ENCODE measurements around the gene COL27A1.
"Not testable (repeated sequence)": the region's sequence is repeated elsewhere in the genome, so short reads cannot be mapped to it uniquely, and the experiment has no call there.

Gene COL27A1

DNA sequence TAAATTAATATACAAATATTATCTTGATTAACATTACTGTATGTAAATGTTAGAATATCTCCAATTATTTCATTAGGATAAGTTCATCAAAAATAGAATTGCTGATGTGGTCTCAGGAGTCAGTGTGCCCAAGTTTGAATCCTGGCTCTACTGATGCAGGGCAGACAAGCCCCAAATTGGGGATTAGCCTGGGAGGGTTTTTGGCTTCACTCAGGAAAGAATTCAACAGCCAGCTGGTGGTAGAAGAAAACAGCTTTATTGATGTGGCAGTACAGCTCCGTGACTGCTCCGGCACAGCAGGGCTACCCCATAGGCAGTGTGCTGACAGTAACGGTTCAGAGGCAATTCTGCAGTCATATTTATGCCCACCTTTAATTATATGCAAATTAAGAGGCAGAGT, 32.5 kb downstream of the COL27A1 start:
- no peak overlapping the region for H3K14ac ChIP-seq (ENCODE audit: low read length)
- H2BK5ac ChIP-seq (ENCODE audit: low read length): no peak overlapping the region
- peaks cover 6 to 7% of the 10 kb centered on the region in 2 donors for H3K36me3 ChIP-seq (replicated peaks in 1 of 2; ENCODE audit: control insufficient read depth in 2 of 2, insufficient read depth in 2 of 2, low read length in 2 of 2)
- no peaks in the 10 kb centered on the region for H3K79me1 ChIP-seq (ENCODE audit: low read depth, low read length)
- peaks cover 5 to 10% of the 10 kb centered on the region in 2 donors for H3K9me3 ChIP-seq (replicated peaks in 1 of 2; ENCODE audit: control insufficient read depth in 2 of 2, insufficient read depth in 1 of 2, low read depth in 1 of 2, low read length in 2 of 2)
- no peak overlapping the region for H2AK5ac ChIP-seq (ENCODE audit: low read depth, low read length)
- H3K18ac ChIP-seq (ENCODE audit: low read length): no peak overlapping the region
- H3K27ac ChIP-seq (replicated peaks; ENCODE audit: low read length): no peak overlapping the region
- H3K4me2 ChIP-seq (ENCODE audit: insufficient read depth, low read length, poor library complexity, severe bottlenecking): no peak overlapping the region
- no peak overlapping the region for H4K91ac ChIP-seq (ENCODE audit: low read depth, low read length, poor library complexity)
- DNase-seq (ENCODE audit: low spot score): no peak
- no peak overlapping the region for H2AFZ ChIP-seq (ENCODE audit: low read length)
- H3K9ac ChIP-seq (ENCODE audit: low read depth, low read length, poor library complexity): no peak overlapping the region
- WGBS, 2 donors (ENCODE audit: extremely low coverage in 2 of 2, insufficient read length in 2 of 2, insufficient replicate concordance in 1 of 2): no CpG with 5 or more reads among the region's 3 CpGs
- no peak overlapping the region for H2BK12ac ChIP-seq (ENCODE audit: low read length)
- no peak overlapping the region for H3K4me3 ChIP-seq (ENCODE audit: low read length in 2 of 2)
- H2BK15ac ChIP-seq (ENCODE audit: low read length): no peak overlapping the region
- H3K27me3 ChIP-seq (ENCODE audit: control insufficient read depth in 3 of 3, insufficient read depth in 3 of 3, low read depth in 1 of 3, low read length in 3 of 3): no peaks in the 10 kb centered on the region
- no peak overlapping the region for H4K8ac ChIP-seq (ENCODE audit: low read depth, low read length)
- no peak overlapping the region for H3K23ac ChIP-seq (ENCODE audit: low read depth, low read length, poor library complexity)
- H3K4me1 ChIP-seq (ENCODE audit: control insufficient read depth in 2 of 2, insufficient read depth in 1 of 2, low read depth in 1 of 2, low read length in 2 of 2): no peaks in the 10 kb centered on the region
- H2BK120ac ChIP-seq (ENCODE audit: low read depth, low read length): no peak overlapping the region
- no peak overlapping the region for H3K4ac ChIP-seq (ENCODE audit: low read length)

DNA sequence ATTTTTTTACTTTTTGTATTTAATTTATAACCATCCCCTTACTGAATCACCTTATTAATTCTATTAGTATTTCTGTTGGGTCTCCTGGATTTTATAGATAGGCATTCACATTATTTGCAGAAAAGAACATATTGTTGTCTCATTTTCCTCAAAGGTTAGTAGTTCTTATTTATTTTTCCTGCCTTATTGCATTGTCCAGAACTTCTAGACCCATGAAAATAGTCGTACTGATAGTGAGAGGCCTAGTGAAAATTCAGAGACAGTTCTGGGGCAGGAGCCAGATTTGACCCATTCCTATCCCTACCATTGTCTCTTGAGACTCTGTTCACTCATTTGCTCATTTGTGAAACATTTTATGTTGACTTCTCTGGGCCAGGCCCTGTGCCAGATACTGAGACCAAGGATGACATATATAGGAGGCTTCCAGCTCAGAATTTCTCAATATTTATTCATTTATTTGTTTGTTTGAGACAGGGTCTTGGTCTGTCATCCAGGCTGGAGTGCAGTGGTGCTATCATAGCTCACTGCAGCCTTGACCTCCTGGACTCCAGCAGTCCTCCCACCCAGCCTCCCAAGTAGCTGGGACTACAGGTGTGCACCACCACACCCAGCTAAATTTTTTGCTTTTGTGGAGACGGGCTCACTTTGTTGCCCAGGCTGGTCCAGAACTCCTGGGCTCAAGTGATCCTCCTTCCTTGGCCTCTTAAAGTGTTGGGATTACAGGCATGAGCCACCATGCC, 34.7 kb downstream of the COL27A1 start:
- no peaks in the 10 kb centered on the region for H3K27me3 ChIP-seq (ENCODE audit: control insufficient read depth in 3 of 3, insufficient read depth in 3 of 3, low read depth in 1 of 3, low read length in 3 of 3)
- H4K8ac ChIP-seq (ENCODE audit: low read depth, low read length): no peak overlapping the region
- H3K27ac ChIP-seq (replicated peaks; ENCODE audit: low read length): no peak overlapping the region
- no peak overlapping the region for H2BK120ac ChIP-seq (ENCODE audit: low read depth, low read length)
- no peak overlapping the region for H2BK15ac ChIP-seq (ENCODE audit: low read length)
- H3K9me3 ChIP-seq (replicated peaks in 1 of 2; ENCODE audit: control insufficient read depth in 2 of 2, insufficient read depth in 1 of 2, low read depth in 1 of 2, low read length in 2 of 2): peaks cover 5 to 10% of the 10 kb centered on the region in 2 donors
- H4K91ac ChIP-seq (ENCODE audit: low read depth, low read length, poor library complexity): no peak overlapping the region
- no peak overlapping the region for H3K23ac ChIP-seq (ENCODE audit: low read depth, low read length, poor library complexity)
- H3K18ac ChIP-seq (ENCODE audit: low read length): no peak overlapping the region
- WGBS, 2 donors (ENCODE audit: extremely low coverage in 2 of 2, insufficient read length in 2 of 2, insufficient replicate concordance in 1 of 2): no CpG with 5 or more reads among the region's 2 CpGs
- H2AFZ ChIP-seq (ENCODE audit: low read length): no peak overlapping the region
- H3K4me1 ChIP-seq (ENCODE audit: control insufficient read depth in 2 of 2, insufficient read depth in 1 of 2, low read depth in 1 of 2, low read length in 2 of 2): no peaks in the 10 kb centered on the region
- H2BK12ac ChIP-seq (ENCODE audit: low read length): no peak overlapping the region
- no peaks in the 10 kb centered on the region for H3K79me1 ChIP-seq (ENCODE audit: low read depth, low read length)
- H3K4me3 ChIP-seq (ENCODE audit: low read length in 2 of 2): no peak overlapping the region
- peaks cover 2 to 7% of the 10 kb centered on the region in 2 donors for H3K36me3 ChIP-seq (replicated peaks in 1 of 2; ENCODE audit: control insufficient read depth in 2 of 2, insufficient read depth in 2 of 2, low read length in 2 of 2)
- H3K4ac ChIP-seq (ENCODE audit: low read length): no peak overlapping the region
- no peak overlapping the region for H2BK5ac ChIP-seq (ENCODE audit: low read length)
- no peak overlapping the region for H3K9ac ChIP-seq (ENCODE audit: low read depth, low read length, poor library complexity)
- no peak overlapping the region for H3K4me2 ChIP-seq (ENCODE audit: insufficient read depth, low read length, poor library complexity, severe bottlenecking)
- no peak overlapping the region for H3K14ac ChIP-seq (ENCODE audit: low read length)
- DNase-seq (ENCODE audit: low spot score): no peak
- no peak overlapping the region for H2AK5ac ChIP-seq (ENCODE audit: low read depth, low read length)

DNA sequence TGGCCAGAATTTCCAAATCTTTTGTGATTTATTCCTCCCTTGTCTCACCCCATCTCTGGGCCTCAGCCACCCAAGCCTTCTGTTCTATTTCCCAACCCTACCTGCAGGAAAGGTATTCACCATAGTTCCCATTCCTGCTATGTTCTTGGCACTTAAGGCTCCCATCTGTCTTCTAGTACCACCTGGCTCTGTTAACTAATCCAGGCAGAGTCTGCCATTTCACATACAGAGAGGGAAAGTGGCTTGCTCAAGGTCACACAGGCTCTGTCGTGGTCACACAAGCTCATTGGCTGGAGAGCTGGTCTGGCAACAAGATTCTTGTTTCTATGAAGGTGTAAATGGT, 35.2 kb downstream of the COL27A1 start:
- no peak overlapping the region for H3K4ac ChIP-seq (ENCODE audit: low read length)
- no peak overlapping the region for H2AFZ ChIP-seq (ENCODE audit: low read length)
- no peak overlapping the region for H4K8ac ChIP-seq (ENCODE audit: low read depth, low read length)
- H3K23ac ChIP-seq (ENCODE audit: low read depth, low read length, poor library complexity): no peak overlapping the region
- no peak overlapping the region for H3K27ac ChIP-seq (replicated peaks; ENCODE audit: low read length)
- H2AK5ac ChIP-seq (ENCODE audit: low read depth, low read length): no peak overlapping the region
- H3K9ac ChIP-seq (ENCODE audit: low read depth, low read length, poor library complexity): no peak overlapping the region
- no peaks in the 10 kb centered on the region for H3K27me3 ChIP-seq (ENCODE audit: control insufficient read depth in 3 of 3, insufficient read depth in 3 of 3, low read depth in 1 of 3, low read length in 3 of 3)
- no peak overlapping the region for H2BK5ac ChIP-seq (ENCODE audit: low read length)
- no peak overlapping the region for H2BK12ac ChIP-seq (ENCODE audit: low read length)
- no peak overlapping the region for H4K91ac ChIP-seq (ENCODE audit: low read depth, low read length, poor library complexity)
- H3K4me2 ChIP-seq (ENCODE audit: insufficient read depth, low read length, poor library complexity, severe bottlenecking): no peak overlapping the region
- WGBS, 2 donors (ENCODE audit: extremely low coverage in 2 of 2, insufficient read length in 2 of 2, insufficient replicate concordance in 1 of 2): no CpG with 5 or more reads among the region's 1 CpG
- H2BK15ac ChIP-seq (ENCODE audit: low read length): no peak overlapping the region
- peaks cover 2 to 7% of the 10 kb centered on the region in 2 donors for H3K36me3 ChIP-seq (replicated peaks in 1 of 2; ENCODE audit: control insufficient read depth in 2 of 2, insufficient read depth in 2 of 2, low read length in 2 of 2)
- no peak overlapping the region for H3K4me3 ChIP-seq (ENCODE audit: low read length in 2 of 2)
- H2BK120ac ChIP-seq (ENCODE audit: low read depth, low read length): no peak overlapping the region
- H3K18ac ChIP-seq (ENCODE audit: low read length): no peak overlapping the region
- no peak overlapping the region for H3K14ac ChIP-seq (ENCODE audit: low read length)
- no peak for DNase-seq (ENCODE audit: low spot score)
- H3K79me1 ChIP-seq (ENCODE audit: low read depth, low read length): no peaks in the 10 kb centered on the region
- H3K4me1 ChIP-seq (ENCODE audit: control insufficient read depth in 2 of 2, insufficient read depth in 1 of 2, low read depth in 1 of 2, low read length in 2 of 2): no peaks in the 10 kb centered on the region
- H3K9me3 ChIP-seq (replicated peaks in 1 of 2; ENCODE audit: control insufficient read depth in 2 of 2, insufficient read depth in 1 of 2, low read depth in 1 of 2, low read length in 2 of 2): peaks cover 5 to 10% of the 10 kb centered on the region in 2 donors

- not testable (repeated sequence) for H3K14ac ChIP-seq (ENCODE audit: low read length); H2BK15ac ChIP-seq (ENCODE audit: low read length); H2AFZ ChIP-seq (ENCODE audit: low read length); H3K9ac ChIP-seq (ENCODE audit: low read depth, low read length, poor library complexity); H3K4ac ChIP-seq (ENCODE audit: low read length); H3K4me3 ChIP-seq (ENCODE audit: low read length in 2 of 2); H3K27ac ChIP-seq (replicated peaks; ENCODE audit: low read length); H3K79me1 ChIP-seq (ENCODE audit: low read depth, low read length); H2BK120ac ChIP-seq (ENCODE audit: low read depth, low read length); H3K36me3 ChIP-seq (replicated peaks in 1 of 2; ENCODE audit: control insufficient read depth in 2 of 2, insufficient read depth in 2 of 2, low read length in 2 of 2); H3K18ac ChIP-seq (ENCODE audit: low read length); H3K27me3 ChIP-seq (ENCODE audit: control insufficient read depth in 3 of 3, insufficient read depth in 3 of 3, low read depth in 1 of 3, low read length in 3 of 3); H4K8ac ChIP-seq (ENCODE audit: low read depth, low read length); H3K23ac ChIP-seq (ENCODE audit: low read depth, low read length, poor library complexity); H2AK5ac ChIP-seq (ENCODE audit: low read depth, low read length); H3K4me2 ChIP-seq (ENCODE audit: insufficient read depth, low read length, poor library complexity, severe bottlenecking); DNase-seq (ENCODE audit: low spot score); H4K91ac ChIP-seq (ENCODE audit: low read depth, low read length, poor library complexity); H3K9me3 ChIP-seq (replicated peaks in 1 of 2; ENCODE audit: control insufficient read depth in 2 of 2, insufficient read depth in 1 of 2, low read depth in 1 of 2, low read length in 2 of 2); H2BK12ac ChIP-seq (ENCODE audit: low read length); H2BK5ac ChIP-seq (ENCODE audit: low read length); H3K4me1 ChIP-seq (ENCODE audit: control insufficient read depth in 2 of 2, insufficient read depth in 1 of 2, low read depth in 1 of 2, low read length in 2 of 2)
- WGBS, 2 donors (ENCODE audit: extremely low coverage in 2 of 2, insufficient read length in 2 of 2, insufficient replicate concordance in 1 of 2): no CpG with 5 or more reads among the region's 5 CpGs
Measured at GRCh38 chr9:114191402-114191801, 36.1 kb downstream of the COL27A1 start.

All from neuronal stem cell (in vitro differentiated cells).